Neutrophil (primary cell): ENCODE measurements around the gene STT3B.

ENCODE experiments used
- H3K27ac ChIP-seq: fragments of 200-600 bp; sonication (generic); 2 replicates; pipeline ENCODE4 v1.5.1; 2016; ENCODE audit warnings: mild to moderate bottlenecking, moderate library complexity
- H3K27me3 ChIP-seq: fragments of 200-600 bp; sonication (generic); 2 replicates; pipeline ENCODE4 v1.6.0; 2016; ENCODE audit warnings: mild to moderate bottlenecking
- H3K36me3 ChIP-seq: fragments of 200-600 bp; sonication (generic); 2 replicates; pipeline ENCODE4 v1.5.1; 2017
- H3K4me1 ChIP-seq, 2 experiments: fragments of 200-600 bp in 1 of 2; sonication (generic) in 1 of 2; 1 replicate in 1 of 2; 2 replicates in 1 of 2; pipeline versions ENCODE4 v1.5.1 to v1.6.1; 2013 to 2016; ENCODE audit warnings: low read depth in 1 of 2, low read length in 1 of 2, mild to moderate bottlenecking in 1 of 2, moderate library complexity in 1 of 2; ENCODE audit not compliant: control insufficient read depth in 1 of 2, insufficient read depth in 1 of 2
- H3K4me3 ChIP-seq, 2 experiments: fragments of 200-600 bp in 1 of 2; sonication (generic) in 1 of 2; 1 replicate in 1 of 2; 2 replicates in 1 of 2; pipeline ENCODE4 v1.5.1; 2013 to 2016; ENCODE audit warnings: low read depth in 1 of 2, low read length in 1 of 2, mild to moderate bottlenecking in 1 of 2, moderate library complexity in 1 of 2
- H3K9me3 ChIP-seq: fragments of 200-600 bp; sonication (generic); 2 replicates; pipeline ENCODE4 v1.5.1; 2016
- TF ChIP-seq, protein P1 (sequence below): fragments of 200-600 bp; sonication (generic); IDR thresholded peaks from 2 replicates; pipeline ENCODE4 v1.5.1; 2016; ENCODE audit warnings: antibody characterized with exemption

Gene STT3B

DNA sequence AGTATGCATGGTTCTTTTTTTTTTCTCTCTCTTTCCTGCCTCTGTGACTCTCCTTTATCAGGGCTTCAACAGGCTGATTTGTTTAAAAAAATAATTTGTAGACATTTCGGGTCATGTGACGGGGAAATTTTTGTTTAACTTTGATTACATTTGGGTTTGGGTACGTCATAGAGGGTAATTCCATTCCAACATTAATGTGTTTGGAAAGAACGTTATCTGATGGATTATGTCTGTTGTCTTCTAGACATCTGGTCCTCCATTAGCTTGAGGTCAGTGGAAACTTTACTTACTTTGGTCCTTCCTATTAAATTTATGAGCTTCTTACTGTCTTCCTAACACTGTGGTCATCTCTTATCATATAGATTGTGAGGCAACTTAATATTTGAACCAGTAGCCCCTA is 80.9 kb downstream of the STT3B start:
- peaks cover 10% of the 10 kb centered on the region for H3K36me3 ChIP-seq
- no peak overlapping the region for H3K27ac ChIP-seq
- no peak overlapping the region for H3K4me3 ChIP-seq
- H3K4me1 ChIP-seq = peaks cover 0 to 4% of the 10 kb centered on the region in 2 experiments
- no peaks in the 10 kb centered on the region for H3K27me3 ChIP-seq
- H3K9me3 ChIP-seq = no peaks in the 10 kb centered on the region
- TF ChIP-seq, protein P1, sequence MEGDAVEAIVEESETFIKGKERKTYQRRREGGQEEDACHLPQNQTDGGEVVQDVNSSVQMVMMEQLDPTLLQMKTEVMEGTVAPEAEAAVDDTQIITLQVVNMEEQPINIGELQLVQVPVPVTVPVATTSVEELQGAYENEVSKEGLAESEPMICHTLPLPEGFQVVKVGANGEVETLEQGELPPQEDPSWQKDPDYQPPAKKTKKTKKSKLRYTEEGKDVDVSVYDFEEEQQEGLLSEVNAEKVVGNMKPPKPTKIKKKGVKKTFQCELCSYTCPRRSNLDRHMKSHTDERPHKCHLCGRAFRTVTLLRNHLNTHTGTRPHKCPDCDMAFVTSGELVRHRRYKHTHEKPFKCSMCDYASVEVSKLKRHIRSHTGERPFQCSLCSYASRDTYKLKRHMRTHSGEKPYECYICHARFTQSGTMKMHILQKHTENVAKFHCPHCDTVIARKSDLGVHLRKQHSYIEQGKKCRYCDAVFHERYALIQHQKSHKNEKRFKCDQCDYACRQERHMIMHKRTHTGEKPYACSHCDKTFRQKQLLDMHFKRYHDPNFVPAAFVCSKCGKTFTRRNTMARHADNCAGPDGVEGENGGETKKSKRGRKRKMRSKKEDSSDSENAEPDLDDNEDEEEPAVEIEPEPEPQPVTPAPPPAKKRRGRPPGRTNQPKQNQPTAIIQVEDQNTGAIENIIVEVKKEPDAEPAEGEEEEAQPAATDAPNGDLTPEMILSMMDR = no peak

DNA sequence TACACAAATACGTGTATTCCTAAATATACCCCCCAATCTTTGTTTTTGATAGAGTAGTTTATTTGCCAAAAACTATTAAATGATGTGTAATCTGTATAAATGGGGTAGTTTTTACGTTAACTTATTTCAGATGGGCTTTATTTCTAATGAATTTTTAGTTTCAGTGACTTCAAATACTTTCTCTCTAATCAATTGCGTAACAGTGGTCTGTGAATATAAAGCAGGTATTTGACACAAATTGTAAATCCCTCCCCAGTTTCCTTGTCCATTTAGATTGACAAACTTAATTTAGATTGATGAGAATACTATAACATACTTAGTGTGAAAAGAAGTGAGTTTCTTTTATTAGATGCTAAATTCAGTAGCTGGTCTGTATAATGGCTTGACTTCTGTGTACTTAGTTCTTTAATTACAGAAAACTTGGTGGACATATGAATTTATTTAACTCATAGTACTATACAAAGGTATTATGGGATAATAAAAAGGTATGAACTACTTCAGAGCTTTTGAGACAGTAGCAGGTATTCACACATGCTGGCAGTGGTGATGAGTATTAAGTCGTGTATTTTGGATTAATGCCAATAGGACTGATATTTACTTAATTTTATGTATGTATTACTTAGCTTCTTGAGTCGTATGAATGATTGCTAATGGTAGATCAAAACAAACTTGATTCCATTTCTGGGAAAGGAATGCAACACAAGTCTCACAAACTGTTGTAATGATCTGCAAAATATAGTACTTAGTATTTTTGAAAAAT is 81.6 kb downstream of the STT3B start:
- H3K36me3 ChIP-seq = peaks cover 15% of the 10 kb centered on the region
- no peak overlapping the region for H3K27ac ChIP-seq
- TF ChIP-seq, protein P1 = no peak
- no peaks in the 10 kb centered on the region for H3K9me3 ChIP-seq
- no peak overlapping the region for H3K4me3 ChIP-seq
- peaks cover 0 to 4% of the 10 kb centered on the region in 2 experiments for H3K4me1 ChIP-seq
- H3K27me3 ChIP-seq = no peaks in the 10 kb centered on the region

DNA sequence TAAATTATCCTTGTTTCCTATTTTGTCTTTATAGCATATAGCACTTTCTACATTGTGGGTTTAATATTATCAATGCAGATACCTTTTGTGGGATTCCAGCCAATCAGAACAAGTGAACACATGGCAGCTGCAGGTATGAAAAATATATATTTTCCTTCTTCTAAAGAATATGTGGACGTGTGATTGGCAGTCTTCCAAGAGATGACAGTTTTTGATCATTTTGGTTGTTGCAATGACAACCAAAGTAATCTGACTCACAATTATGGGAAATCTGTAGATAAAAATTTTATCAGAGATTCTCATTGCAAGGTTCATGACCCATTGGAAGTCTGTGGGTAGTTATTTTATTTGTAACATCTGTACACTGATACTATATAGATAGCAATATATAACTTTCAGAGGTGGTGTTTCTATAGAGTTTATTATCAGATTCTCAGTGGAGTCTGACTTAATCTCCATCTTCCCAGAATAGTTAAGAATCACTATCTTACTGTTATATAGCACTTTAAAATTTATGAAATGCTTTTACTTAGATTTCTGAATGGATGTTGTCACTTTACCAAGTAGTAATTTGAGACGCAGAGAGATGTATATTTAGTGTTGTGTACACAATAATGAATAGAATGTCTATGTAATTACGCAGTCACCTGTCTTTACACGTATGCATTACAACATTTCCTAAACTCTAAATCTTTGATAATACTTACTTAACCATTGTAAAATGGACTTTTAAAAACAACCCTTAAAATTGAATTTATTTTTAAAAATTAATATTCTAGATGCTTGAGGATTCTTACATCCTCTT is 82.5 kb downstream of the STT3B start:
- TF ChIP-seq, protein P1 = no peak
- Histone ChIP-seq H3K9me3 (no peaks in the 10 kb centered on the region), H3K36me3 (peaks cover 24% of the 10 kb centered on the region), H3K4me3 (no peak overlapping the region), H3K27ac (no peak overlapping the region), H3K4me1 (peaks cover 0 to 4% of the 10 kb centered on the region in 2 experiments), H3K27me3 (no peaks in the 10 kb centered on the region)

DNA sequence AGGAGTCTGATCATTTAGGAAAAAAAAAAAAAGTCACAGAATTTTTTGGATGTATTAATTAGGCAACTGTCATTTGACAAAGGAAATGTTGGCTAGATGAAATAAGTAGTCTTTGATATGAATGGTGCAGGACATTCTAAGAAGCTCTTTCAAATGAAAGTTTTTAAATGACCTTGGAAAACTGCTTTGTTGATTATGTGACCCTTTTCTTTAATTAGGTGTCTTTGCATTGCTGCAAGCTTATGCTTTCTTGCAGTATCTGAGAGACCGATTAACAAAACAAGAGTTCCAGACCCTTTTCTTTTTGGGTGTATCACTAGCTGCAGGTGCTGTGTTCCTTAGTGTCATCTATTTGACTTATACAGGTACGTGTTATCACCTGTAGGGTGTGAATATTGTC is 84.0 kb downstream of the STT3B start:
- Histone ChIP-seq H3K4me3 (no peak overlapping the region), H3K27ac (no peak overlapping the region), H3K9me3 (no peaks in the 10 kb centered on the region), H3K4me1 (no peaks in the 10 kb centered on the region), H3K36me3 (peaks cover 38% of the 10 kb centered on the region), H3K27me3 (no peaks in the 10 kb centered on the region)
- TF ChIP-seq, protein P1 = no peak

DNA sequence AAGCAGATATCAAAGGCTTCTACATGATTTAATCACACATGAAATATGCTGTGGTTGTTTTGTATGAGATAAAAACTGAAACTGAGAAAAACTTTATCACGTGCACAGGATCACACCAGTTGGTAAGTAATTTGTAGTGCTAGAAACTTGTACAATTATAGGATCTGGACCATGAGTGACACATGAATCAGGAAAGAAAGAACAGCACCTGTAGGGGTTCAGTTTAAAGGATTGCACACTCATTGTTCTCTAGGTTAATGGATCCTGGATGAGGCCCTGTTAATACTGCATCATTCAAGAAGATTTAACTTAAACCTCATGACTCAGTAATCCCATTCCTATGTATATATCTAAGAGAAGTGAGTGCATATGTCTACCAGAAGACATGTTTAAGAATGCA is 87.9 kb downstream of the STT3B start:
- H3K4me3 ChIP-seq = no peak overlapping the region
- peaks cover 59% of the 10 kb centered on the region for H3K36me3 ChIP-seq
- H3K27ac ChIP-seq = no peak overlapping the region
- H3K27me3 ChIP-seq = no peaks in the 10 kb centered on the region
- H3K4me1 ChIP-seq = peaks cover 0 to 4% of the 10 kb centered on the region in 2 experiments
- H3K9me3 ChIP-seq = no peaks in the 10 kb centered on the region
- TF ChIP-seq, protein P1 = no peak
